HepG2 (cell line): ENCODE results near the gene SAMD4A. TPM values are rescaled to one million over a fixed set of nuclear protein-coding genes. Genes with fewer than 3 reads are reported as not detected.

Experiments used
- ATAC-seq: fragments of 200-7000 bp; cut with Tn5 transposase; 3 replicates; pipeline ENCODE4 v1.9.1; 2020; ENCODE audit warnings: mild to moderate bottlenecking, moderate library complexity
- BruUV-seq: library from RNA; stranded (reverse); fragments of 400-500 nt; replicated peaks from 2 replicates; lab custom pipeline; 2021; lab: Mats Ljungman, UMichigan
- CTCF ChIA-PET: fragments of 300-600 bp; formaldehyde crosslinking; extraction: SDS; loops from one replicate; lab custom pipeline; 2021; ENCODE audit warnings: low total read pairs, inconsistent platforms, low intra/inter-chr PET ratio; lab: Yijun Ruan, JAX
- POLR2A ChIA-PET: fragments of 350-600 bp; sonication (Branson Sonifier 250); formaldehyde crosslinking; loops from one replicate; lab custom pipeline; 2020; ENCODE audit warnings: antibody characterized with exemption, inconsistent platforms; lab: Yijun Ruan, JAX
- DNase-seq: peaks from one replicate; pipeline ENCODE4 v3.0.0-alpha.2; 2015; ENCODE audit warnings: low spot score
- FAIRE-seq: peaks from 3 replicates; lab custom pipeline; 2011; peaks lifted over from hg19 to GRCh38; lab: Jason Lieb, UNC
- H2AFZ ChIP-seq: one replicate; pipeline ENCODE4 v1.6.1; 2011; ENCODE audit warnings: low read length, inconsistent platforms
- H3K27ac ChIP-seq: fragments of 300-600 bp; 3 replicates; pipeline ENCODE4 v1.8.0; 2011; ENCODE audit warnings: mixed run types, mild to moderate bottlenecking, mixed read lengths, low read length, inconsistent platforms; ENCODE audit not compliant: insufficient read depth; ENCODE audit errors: extremely low read length
- H3K27me3 ChIP-seq, 2 experiments: fragments of 200-600 bp in 1 of 2; 2 replicates in 1 of 2; 3 replicates in 1 of 2; pipeline versions ENCODE4 v1.6.0 to v1.8.0; 2011; ENCODE audit warnings: low read length in 2 of 2, mild to moderate bottlenecking in 2 of 2, moderate library complexity in 2 of 2, inconsistent platforms in 1 of 2; ENCODE audit not compliant: insufficient read depth in 2 of 2, control insufficient read depth in 1 of 2
- H3K36me3 ChIP-seq, 2 experiments: fragments of 200-600 bp in 1 of 2; replicated peaks in 1 of 2; 2 replicates in 1 of 2; 3 replicates in 1 of 2; pipeline versions ENCODE4 v1.5.1 to v1.8.0; 2011; ENCODE audit warnings: low read length in 2 of 2, inconsistent platforms in 1 of 2; ENCODE audit not compliant: insufficient read depth in 2 of 2, control insufficient read depth in 1 of 2
- H3K4me1 ChIP-seq: 2 replicates; pipeline ENCODE4 v1.5.1; 2012; ENCODE audit warnings: low read length, inconsistent platforms; ENCODE audit not compliant: insufficient read depth
- H3K4me2 ChIP-seq: 2 replicates; pipeline ENCODE4 v1.6.0; 2011; ENCODE audit warnings: low read depth, low read length, inconsistent platforms
- H3K4me3 ChIP-seq, 3 experiments: fragments of 200-600 bp in 1 of 3; sonication (generic), shearing (Covaris generic) in 1 of 3; replicated peaks in 1 of 3; 2 replicates each; pipeline ENCODE4 v1.5.1; 2011 to 2016; ENCODE audit warnings: low read length in 3 of 3, inconsistent platforms in 2 of 3, low read depth in 2 of 3, mild to moderate bottlenecking in 2 of 3, control low read depth in 1 of 3, mixed read lengths in 1 of 3; ENCODE audit not compliant: insufficient read depth in 1 of 3
- H3K79me2 ChIP-seq: one replicate; pipeline ENCODE4 v1.6.1; 2011; ENCODE audit warnings: low read length, inconsistent platforms; ENCODE audit not compliant: insufficient read depth
- H3K9ac ChIP-seq: 2 replicates; pipeline ENCODE4 v1.6.0; 2011; ENCODE audit warnings: mild to moderate bottlenecking, low read depth, low read length, inconsistent platforms; ENCODE audit not compliant: insufficient read depth
- H3K9me3 ChIP-seq: 2 replicates; pipeline ENCODE4 v1.5.1; 2012; ENCODE audit warnings: mild to moderate bottlenecking, low read length
- H4K20me1 ChIP-seq: 2 replicates; pipeline ENCODE4 v1.6.0; 2011; ENCODE audit warnings: inconsistent platforms, mild to moderate bottlenecking, low read length, moderate library complexity; ENCODE audit not compliant: insufficient read depth
- AHDC1 ChIP-seq: sonication (generic); formaldehyde crosslinking; IDR thresholded peaks from 2 replicates; pipeline ENCODE4 v1.5.1; 2020; ENCODE audit warnings: mild to moderate bottlenecking, missing genetic modification reagents, borderline replicate concordance
- CEBPB ChIP-seq: IDR thresholded peaks from 2 replicates; pipeline ENCODE4 v1.6.1; 2011; ENCODE audit warnings: low read depth, low read length, improper control_type of control experiment, borderline replicate concordance
- DNMT1 ChIP-seq: sonication (generic); formaldehyde crosslinking; IDR thresholded peaks from 2 replicates; pipeline ENCODE4 v1.5.1; 2020; ENCODE audit warnings: mild to moderate bottlenecking, missing genetic modification reagents
- EP300 ChIP-seq, 3 experiments: sonication (generic) in 1 of 3; formaldehyde crosslinking in 1 of 3; IDR thresholded peaks; 2 replicates each; pipeline versions ENCODE4 v1.5.1 to v1.6.1; 2011 to 2020; ENCODE audit warnings: low read depth in 2 of 3, low read length in 2 of 3, borderline replicate concordance in 1 of 3, improper control_type of control experiment in 1 of 3, mild to moderate bottlenecking in 1 of 3, missing genetic modification reagents in 1 of 3, moderate library complexity in 1 of 3
- JUND ChIP-seq: sonication (generic); formaldehyde crosslinking; IDR thresholded peaks from 2 replicates; pipeline ENCODE4 v1.8.0; 2022; ENCODE audit warnings: mild to moderate bottlenecking, missing genetic modification reagents
- MED1 ChIP-seq: sonication (generic); formaldehyde crosslinking; IDR thresholded peaks from 2 replicates; pipeline ENCODE4 v1.4.0; 2020; ENCODE audit warnings: missing genetic modification reagents
- REPIN1 ChIP-seq: sonication (generic); formaldehyde crosslinking; IDR thresholded peaks from 2 replicates; pipeline ENCODE4 v1.8.0; 2022; ENCODE audit warnings: missing genetic modification reagents, low read depth, mild to moderate bottlenecking, borderline replicate concordance
- ZFY ChIP-seq: sonication (generic); formaldehyde crosslinking; IDR thresholded peaks from 2 replicates; pipeline ENCODE4 v1.4.0; 2020; ENCODE audit warnings: missing genetic modification reagents
- ZMYM2 ChIP-seq: sonication (generic); formaldehyde crosslinking; IDR thresholded peaks from 2 replicates; pipeline ENCODE4 v1.8.0; 2022; ENCODE audit warnings: mild to moderate bottlenecking, missing genetic modification reagents
- ZNF121 ChIP-seq: sonication (generic); formaldehyde crosslinking; IDR thresholded peaks from 2 replicates; pipeline ENCODE4 v1.5.0; 2020; ENCODE audit warnings: mild to moderate bottlenecking, missing genetic modification reagents
- ZNF800 ChIP-seq: sonication (generic); formaldehyde crosslinking; IDR thresholded peaks from 2 replicates; pipeline ENCODE4 v1.4.0; 2020; ENCODE audit warnings: missing genetic modification reagents
- WGBS: methylation state at CpG from one replicate; pipeline ENCODE4 v1.1.6; 2017; ENCODE audit warnings: low lambda C conversion rate; 5-methylcytosine and 5-hydroxymethylcytosine counted together
- in situ Hi-C: cut with HindIII; loops from 2 replicates; pipeline ENCODE4 v1.10.0; 2017; ENCODE audit warnings: low pct_unique_long_range_greater_than_20kb; ENCODE audit not compliant: extremely low pct_ligation_motif_present
- intact Hi-C: fragments of 100-400 bp; cut with micrococcal nuclease; formaldehyde crosslinking; loops from one replicate; pipeline ENCODE4 v1.10.0; 2022; ENCODE audit not compliant: unreplicated experiment
- polyA plus RNA-seq, 8 experiments: library from polyadenylated mRNA; depleted of rRNA in 3 of 8; stranded (reverse) in 7 of 8; unstranded in 1 of 8; fragments of >200 nt; fragmentation: Illumina TruSeq in 4 of 8; extraction: Trizol in 4 of 8; gene quantifications; 2 replicates each; pipeline versions ENCODE4 v1.2.1 to v1.2.3, GENCODE V29; 2011 to 2016; ENCODE audit warnings: low read depth in 4 of 8, missing spikeins in 1 of 8, mixed read lengths in 1 of 8; ENCODE audit not compliant: insufficient read depth in 1 of 8
- total RNA-seq, 5 experiments: library from RNA; depleted of rRNA; stranded (reverse); fragments of >200 nt; fragmentation: Illumina TruSeq; extraction: Trizol; gene quantifications; 2 replicates each; pipeline ENCODE4 v1.2.3, GENCODE V29; 2016; ENCODE audit warnings: low read depth in 1 of 5
- TF ChIP-seq, protein P1 (sequence below): sonication (generic); IDR thresholded peaks from 2 replicates; pipeline ENCODE4 v1.6.1; 2016; ENCODE audit warnings: low read depth, borderline replicate concordance
- TF ChIP-seq, protein P2 (sequence below): sonication (generic); formaldehyde crosslinking; IDR thresholded peaks from 2 replicates; pipeline ENCODE4 v1.4.0; 2020; ENCODE audit warnings: missing genetic modification reagents

Gene SAMD4A
- total and polyA plus RNA-seq, 2 of the 13 experiments (the other 11 are each of a cell fraction or from before 2014, with no cell fraction given): 11.8 to 13.0 TPM

GRCh38 chr14:54838931-54839512, 272.1 kb downstream of the SAMD4A start (continued):
- 0 out of 2 replicates have a peak, but pooled peaks have one; percentile 17 for TF ChIP-seq ZMYM2 (CRISPR knock-in tag)
- TF ChIP-seq, protein P1, sequence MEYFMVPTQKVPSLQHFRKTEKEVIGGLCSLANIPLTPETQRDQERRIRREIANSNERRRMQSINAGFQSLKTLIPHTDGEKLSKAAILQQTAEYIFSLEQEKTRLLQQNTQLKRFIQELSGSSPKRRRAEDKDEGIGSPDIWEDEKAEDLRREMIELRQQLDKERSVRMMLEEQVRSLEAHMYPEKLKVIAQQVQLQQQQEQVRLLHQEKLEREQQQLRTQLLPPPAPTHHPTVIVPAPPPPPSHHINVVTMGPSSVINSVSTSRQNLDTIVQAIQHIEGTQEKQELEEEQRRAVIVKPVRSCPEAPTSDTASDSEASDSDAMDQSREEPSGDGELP: no peak
- TF ChIP-seq AHDC1 (CRISPR knock-in tag): no peak
- no peak for TF ChIP-seq MED1 (CRISPR knock-in tag)
- TF ChIP-seq CEBPB: no peak

DNA sequence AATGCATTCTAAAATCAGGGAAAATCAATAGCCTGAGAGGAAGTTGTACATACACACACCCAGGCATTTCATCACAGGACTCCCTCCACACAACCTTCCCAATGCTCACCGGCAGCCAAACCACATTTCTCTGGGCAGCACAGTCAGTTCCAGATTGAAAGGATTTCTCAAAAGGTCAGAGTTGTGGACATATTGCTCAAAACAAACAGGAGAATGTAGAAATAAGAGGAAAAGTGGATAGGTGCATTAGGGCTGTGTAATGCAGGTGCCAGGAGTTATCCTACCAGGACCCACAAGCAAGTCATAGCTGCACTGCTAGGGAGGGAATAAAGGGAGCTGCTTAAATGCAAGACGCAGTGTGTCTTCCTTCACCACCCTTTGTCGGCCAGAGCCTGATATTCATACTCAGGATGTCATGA, 272.8 kb downstream of the SAMD4A start:
- DNase-seq (peak; percentile 89), ATAC-seq (peak; percentile 74), FAIRE-seq (peak; percentile 92)
- Histone ChIP-seq H3K79me2 (no peaks in the 10 kb centered on the region), H2AFZ (no peak overlapping the region), H3K4me2 (peak overlapping the region; percentile 52), H3K4me3 (peak overlapping the region in 1 of 3 experiments; percentile 1; a peak in 1 of 6 replicates), H4K20me1 (no peaks in the 10 kb centered on the region), H3K4me1 (peaks cover 78% of the 10 kb centered on the region), H3K36me3 (peaks cover 0 to 4% of the 10 kb centered on the region in 2 experiments; a peak in 2 of 5 replicates), H3K9me3 (no peaks in the 10 kb centered on the region), H3K9ac (no peak overlapping the region), H3K27ac (peak overlapping the region; percentile 75), H3K27me3 (no peaks in the 10 kb centered on the region)
- CTCF ChIA-PET: no interaction called here
- intact Hi-C loops: loop anchor here (5.0 kb wide), 1 partner anchor 63 kb away; the partner anchor contains the start of gene GCH1
- POLR2A ChIA-PET: no interaction called here
- in situ Hi-C loops: no loop called here
- WGBS: 13% methylated on average over 3 of the region's 3 CpGs
- BruUV-seq: no TSS peak
- TF ChIP-seq EP300 (IDR thresholded peaks at IDR 0.05; ENCODE audit: low read depth in 2 of 2, low read length in 2 of 2) (peak in 1 of 2 experiments; percentile 89; a peak in 2 of 4 replicates), EP300 (CRISPR knock-in tag; IDR thresholded peaks at IDR 0.05; ENCODE audit: borderline replicate concordance) (peak; percentile 66), ZNF121 (CRISPR knock-in tag) (peak; percentile 88), DNMT1 (CRISPR knock-in tag) (no peak), JUND (no peak; the same call in 1 of the 2 replicates), ZFY (CRISPR knock-in tag) (no peak), REPIN1 (0 out of 2 replicates have a peak, but pooled peaks have one; percentile 66), ZNF800 (CRISPR knock-in tag) (no peak)
- TF ChIP-seq, protein P2, sequence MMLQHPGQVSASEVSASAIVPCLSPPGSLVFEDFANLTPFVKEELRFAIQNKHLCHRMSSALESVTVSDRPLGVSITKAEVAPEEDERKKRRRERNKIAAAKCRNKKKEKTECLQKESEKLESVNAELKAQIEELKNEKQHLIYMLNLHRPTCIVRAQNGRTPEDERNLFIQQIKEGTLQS (CRISPR knock-in tag): no peak
